Superior temporal gyrus (tissue), 1 donor: ENCODE measurements around the gene ATRNL1.
"Not testable (repeated sequence)": the region's sequence is repeated elsewhere in the genome, so short reads cannot be mapped to it uniquely, and the experiment has no call there.

Experiments
- DNase-seq: peaks from one replicate; pipeline ENCODE4 v3.0.0-alpha.2; 2016; ENCODE audit errors: extremely low spot score

Gene ATRNL1

DNA sequence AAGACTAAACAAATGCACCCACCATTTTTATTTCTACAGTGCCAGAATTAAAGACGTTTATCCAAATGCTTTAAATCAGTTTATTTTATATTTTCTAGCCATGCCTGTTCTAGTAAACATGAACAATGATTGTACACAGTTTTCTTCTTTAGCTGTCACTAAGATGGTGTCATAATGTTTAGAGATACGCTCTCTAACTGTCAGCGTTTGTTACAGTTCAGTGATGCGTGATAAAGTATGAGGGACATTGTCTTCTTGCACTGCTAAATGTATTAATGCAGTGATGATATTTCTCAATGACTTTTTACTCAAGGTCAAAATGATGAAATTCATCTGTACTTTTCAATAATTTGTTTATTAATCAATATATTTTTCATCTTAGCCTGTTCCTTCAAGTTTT, 513.6 kb downstream of the ATRNL1 start:
- DNase-seq: no peak

DNA sequence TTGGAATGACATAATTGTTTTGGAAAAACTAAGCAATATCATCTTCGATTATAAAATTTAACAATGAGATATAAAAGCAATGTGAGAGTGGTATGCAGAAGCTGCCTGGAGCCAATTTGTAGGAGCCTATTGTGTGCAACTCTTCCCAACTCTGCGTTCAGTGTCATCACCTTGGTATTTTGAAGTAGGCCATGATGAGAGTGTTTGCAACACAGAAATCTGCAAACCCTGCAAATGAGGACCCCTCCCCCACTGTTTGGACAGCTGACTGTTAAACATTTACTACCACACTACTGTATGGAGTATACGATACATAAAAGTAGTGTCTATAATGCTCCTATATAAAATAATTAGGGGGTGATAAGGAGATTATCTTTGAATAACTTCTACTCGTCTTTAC, 531.3 kb downstream of the ATRNL1 start:
- DNase-seq: no peak

DNA sequence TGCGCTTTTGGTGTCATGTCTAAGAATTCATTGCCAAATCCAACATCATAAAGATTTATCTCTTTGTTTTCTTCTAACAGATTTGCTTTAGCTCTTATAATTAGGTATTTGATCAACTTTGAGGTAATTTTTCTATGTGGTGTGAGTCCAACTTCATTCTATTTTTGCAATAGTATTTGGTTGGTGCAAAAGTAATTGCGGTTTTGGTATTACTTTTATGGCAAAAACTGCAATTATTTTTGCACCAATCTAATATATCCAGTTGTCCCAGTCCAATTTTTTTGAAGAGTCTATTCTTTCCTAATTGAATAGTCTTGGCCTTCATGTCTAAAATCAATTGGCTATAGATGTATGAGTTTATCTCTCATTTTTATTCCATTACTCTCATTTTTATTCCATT, 535.5 kb downstream of the ATRNL1 start:
- no peak for DNase-seq

DNA sequence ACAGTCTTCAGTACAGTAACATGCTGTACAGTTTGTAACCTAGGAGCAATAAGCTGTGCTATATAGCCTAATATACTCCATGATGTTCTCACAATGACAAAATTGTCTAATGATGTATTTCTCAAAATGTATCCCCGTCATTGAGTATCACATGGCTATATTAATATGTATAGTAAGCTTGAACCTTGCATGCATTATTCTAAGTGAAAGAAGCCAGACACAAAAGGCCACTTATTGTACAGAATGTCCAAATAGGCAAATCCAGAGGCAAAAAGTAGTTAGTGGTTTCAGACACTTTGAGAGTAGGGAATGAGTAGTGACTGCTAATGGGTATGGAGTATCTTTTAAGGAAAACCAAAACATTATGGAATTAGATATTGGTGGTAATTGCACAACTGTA, 545.1 kb downstream of the ATRNL1 start:
- DNase-seq: no peak

DNA sequence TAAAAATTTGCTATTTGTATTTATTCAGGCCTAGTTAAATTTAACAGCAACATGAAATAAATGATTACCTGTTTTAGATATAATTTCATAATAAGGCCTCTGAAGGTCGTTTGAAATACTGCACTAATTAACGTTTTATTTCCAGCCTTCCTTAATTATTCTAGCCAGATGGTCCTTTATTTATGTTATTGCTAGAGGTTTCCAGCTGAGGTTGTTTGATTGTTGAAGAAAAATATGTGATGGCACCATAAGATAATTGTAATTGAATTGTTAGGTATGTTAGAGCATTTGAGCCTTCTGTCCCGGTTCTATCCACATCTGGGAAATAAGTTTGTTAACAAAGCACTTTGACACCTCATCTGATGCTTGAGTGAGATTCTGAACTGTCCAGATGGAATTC, 556.1 kb downstream of the ATRNL1 start:
- DNase-seq: no peak

DNA sequence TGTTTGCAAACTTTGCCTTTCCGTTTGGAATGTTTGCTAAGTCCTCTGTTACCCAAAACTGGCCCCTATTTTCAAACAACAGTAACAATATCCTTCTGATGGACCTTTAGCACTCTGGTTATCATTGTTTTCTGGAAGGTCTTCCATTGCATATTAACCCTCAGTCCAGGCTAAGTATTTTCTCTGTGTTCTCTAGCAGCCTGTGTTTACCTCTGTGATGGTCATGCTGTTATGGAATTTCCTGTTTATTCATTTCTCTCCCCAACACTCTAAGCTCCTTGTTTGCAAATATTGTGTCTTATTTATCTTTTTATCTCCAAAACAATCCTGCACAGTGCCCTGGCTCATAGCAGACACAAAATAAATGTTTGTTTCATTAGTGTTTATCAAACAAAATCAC, 560.3 kb downstream of the ATRNL1 start:
- DNase-seq: no peak

DNA sequence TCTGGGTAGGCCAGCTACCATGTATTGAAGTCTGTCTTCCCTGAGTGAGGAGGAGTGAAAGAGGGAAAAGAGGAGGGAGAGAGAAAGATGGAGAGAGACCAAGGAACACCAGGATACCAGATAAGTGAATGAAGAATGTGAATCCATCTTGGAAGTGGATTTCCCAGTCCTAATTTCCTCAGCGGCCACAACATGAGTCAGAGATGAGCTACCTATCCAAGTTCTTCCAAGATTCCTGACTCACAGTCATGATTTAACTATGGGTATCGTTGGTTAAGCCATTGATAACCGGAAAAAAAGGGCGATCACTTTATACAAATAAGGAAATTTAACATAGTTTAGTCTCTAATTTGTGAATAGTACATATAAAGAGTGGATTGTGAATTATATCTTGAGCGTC, 561.8 kb downstream of the ATRNL1 start:
- DNase-seq: no peak

DNA sequence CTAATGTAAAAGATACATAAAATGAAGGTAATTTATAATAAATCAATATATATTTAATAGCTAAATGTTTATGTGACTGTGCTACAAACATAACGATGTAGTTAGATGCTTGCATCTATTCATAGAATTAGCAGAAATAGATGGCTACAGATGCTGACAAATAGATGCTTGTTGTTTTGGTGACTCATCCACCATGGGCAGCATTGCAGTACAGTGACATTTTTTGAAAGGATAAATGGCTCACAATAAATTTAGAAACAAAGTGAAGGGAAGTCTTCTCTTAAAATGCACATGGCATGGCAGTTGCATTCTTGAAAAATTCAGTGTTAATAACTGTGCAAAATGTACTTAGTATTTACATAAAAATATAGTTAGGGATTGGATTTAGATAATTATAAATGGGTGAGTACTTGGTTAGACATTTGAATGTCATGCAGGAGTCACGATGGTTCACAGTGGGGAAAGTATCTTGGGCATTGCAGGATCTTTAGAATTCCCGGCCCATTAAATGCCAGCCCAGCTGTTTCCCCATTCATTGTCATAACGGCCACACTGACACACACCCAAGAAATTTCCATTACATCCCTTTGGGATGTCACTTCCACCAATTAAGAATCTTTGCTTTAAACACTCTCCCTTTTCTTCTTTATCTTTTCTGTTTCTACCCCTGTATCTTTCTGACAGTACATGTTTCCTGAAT, 564.1 kb downstream of the ATRNL1 start:
- DNase-seq: no peak

DNA sequence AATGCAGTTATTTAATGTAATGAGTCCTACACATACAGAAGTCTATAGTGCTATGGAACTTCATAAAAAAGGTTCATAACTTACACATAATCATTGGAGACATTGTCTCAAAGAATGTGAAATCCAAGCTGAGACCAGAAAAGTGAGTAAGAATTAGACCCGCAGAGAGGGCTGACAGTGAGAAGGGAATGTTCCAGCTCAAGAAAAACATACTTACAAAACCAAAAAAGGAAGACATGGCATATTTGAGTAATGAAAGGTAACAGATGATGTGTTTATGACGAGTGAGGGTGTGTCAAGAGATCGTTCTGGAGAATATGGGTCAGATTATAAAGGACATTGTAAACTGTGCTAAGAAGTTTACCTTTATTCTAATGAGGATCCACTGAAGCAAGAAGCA, 566.5 kb downstream of the ATRNL1 start:
- DNase-seq: no peak

DNA sequence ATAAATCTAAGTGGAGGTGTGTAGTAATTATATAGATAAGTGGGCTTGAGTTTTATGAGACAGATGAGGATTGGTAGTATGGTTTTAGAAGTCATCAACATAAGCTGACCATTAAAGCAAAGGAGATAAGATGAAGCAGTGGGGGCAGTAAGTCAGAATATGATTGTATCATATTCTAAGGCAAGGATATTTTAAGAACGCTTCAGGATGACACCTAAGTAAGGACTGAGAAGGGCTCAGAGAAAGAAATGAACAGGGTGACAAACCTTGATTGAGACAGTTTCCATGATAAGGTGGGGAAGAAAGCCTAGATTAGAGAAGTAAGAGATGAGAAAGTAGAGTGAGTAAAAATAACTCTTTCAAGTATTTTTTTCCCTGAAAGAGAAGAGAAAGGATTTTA, 567.2 kb downstream of the ATRNL1 start:
- DNase-seq: no peak

DNA sequence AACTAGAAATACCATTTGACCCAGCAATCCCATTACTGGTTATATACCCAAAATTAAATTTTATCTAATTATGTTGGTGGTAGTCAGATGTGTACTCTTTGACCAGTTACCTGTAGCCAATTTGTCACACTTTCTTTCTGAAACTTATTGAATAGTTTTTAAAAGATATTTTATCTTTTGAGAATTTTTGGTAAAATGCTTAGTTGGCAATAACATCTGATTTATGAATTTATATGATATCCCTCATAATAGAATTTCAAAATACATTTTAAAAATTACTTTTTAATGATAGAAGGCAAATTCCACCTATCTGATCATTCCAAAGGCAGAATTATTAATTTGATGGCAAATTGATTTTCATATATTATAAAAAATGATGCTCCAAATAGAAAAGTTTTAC, 569.3 kb downstream of the ATRNL1 start:
- no peak for DNase-seq

DNA sequence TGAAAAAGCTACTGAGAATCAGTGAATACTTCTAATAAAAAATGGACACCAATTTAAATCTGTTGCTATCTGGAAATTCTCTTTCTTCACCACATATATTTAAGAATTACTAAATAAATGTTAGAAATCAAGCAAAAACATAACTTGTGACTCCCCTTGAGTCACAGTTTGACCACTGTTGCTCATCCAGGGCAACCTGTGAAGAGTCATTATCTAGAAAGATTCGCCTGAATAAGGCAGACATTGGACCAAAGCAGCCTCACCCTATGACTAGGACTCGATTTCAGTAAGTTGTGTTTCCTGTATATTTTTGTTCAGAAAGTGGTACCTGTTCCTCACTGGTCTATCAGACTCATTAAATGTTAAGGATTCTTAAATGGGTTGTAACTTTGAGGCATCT, 572.4 kb downstream of the ATRNL1 start:
- no peak for DNase-seq

DNA sequence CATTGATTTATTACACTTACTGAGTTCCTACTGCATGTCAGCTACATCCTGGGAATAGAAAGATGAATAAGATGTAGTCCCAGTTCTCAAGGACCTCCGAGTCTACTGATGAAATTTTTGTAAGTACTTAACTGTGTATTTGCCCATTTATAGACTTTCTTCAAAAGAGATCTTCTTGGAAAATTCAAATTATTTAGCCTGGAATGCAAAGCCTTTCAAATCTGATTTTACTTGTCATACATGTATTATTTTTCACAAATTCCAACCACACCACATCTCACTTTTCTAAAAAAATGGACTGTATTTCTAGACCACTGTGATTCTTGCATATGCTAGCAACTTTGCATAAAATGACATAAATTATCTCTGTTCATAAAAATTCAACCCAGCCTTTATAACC, 581.3 kb downstream of the ATRNL1 start:
- DNase-seq: no peak

DNA sequence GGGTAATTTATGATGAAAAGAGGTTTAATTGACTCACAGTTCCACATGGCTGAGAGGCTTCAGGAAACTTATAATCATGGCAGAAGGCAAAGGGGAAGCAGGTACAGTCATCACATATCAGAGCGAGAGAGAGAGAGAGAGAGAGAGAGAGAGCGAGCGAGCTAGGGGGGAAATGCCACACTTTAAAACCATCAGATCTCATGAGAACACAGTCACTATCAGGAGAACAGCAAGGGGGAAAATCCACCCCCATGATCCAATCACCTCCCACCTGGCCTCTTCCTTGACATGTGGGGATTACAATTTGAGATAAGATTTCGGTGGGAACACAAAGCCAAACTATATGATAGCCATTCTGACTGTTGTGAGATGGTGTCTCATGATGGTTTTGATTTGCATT, 603.6 kb downstream of the ATRNL1 start:
- DNase-seq: no peak

DNA sequence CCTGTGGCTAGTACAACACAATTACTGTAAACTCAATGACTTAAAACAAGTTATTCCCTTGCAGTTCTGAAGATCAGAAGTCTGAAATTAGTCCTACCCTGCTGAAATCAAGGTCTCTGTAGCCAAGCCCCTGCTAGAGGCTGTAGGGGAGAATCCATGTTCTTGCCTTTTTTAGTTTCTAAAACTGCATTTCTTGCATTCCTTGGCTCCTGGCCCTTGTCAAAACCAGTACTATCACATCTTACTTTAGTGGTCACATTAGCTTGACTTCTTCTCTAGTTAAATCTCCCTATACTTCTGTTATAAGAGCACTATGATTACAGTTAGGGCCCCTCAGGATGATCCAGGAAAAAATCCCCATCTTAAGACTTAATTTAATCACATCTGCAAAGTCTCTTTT, 612.9 kb downstream of the ATRNL1 start:
- DNase-seq: no peak

DNA sequence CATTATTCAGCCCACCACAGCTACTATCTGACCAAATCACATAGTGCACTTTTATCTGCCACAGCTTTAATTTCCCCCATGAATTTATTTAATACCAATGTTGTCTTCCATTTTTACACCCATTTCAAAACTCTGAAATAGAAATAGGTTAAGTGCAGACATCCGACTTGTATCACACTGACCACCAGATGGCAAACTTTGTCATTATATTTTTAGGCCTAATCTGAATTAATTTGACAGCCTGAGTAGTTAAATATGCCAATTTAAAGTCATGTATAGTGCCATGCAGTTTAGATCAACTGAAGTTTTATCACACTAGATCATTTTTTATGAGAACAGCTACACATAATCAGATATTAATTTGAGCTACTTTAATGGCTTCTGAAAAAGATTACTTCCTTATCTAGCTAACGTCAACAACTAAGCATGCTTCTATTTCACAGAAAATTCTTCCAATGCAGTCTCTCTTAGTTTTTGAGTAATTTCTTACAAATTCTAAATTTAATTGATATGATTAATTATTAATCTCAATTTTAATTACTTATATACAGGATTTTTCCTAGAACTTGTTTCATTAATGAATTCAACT, 613.4 kb downstream of the ATRNL1 start:
- DNase-seq: peak; percentile 74

DNA sequence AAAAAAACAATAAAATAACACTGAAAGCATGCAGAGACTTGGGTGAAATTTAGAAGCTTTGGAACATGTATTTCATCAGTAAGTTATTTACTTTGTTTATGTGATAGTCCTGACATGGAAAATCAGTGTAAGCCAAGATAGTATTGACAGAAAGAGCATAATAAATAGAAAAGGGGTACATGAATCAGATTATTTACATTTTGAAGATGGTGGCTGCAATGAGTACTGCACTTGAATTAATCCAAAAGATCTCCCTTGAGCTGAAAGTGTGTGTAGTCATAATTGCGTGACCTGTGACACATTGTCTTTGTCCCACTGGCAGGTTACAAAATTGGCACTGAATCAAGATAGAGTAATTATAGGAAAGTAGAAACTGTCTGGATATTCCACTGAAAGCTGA, 617.0 kb downstream of the ATRNL1 start:
- no peak for DNase-seq

DNA sequence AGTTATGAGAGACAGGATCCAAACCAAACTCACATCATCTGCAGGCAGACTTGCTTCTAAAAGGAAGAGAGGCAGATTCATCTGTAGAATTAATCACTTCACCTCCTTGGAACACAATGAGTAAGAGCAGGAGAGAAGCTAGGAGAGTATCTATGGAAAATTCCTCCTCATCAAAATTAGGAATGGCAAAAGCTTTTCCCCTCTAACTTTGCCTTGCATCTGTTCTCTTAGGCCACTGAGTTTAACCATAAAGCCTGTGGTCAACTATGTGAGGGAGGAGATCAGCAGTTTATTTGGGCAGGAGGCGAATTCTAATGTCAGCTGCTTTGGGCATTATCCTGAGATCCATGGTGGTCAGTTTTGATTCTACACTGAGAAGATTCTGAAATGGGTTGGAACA, 618.1 kb downstream of the ATRNL1 start:
- no peak for DNase-seq

DNA sequence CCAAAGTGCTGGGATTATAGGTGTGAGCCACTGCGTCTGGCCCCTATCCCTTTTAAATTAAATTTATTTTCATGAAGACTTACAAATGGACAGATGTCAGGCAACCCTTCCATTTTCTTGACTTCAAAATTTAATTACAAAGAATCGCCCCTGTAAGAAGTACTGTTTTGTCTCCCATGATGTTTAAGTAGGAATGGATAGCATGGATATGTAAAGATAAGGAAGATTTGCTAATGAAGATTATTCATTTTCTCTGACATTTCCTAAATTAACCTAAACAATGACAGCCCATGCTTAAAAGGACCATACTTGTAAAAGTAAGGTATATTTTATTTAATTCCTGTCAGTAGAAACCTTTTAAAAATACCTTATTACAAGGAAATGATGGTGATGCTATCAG, 627.0 kb downstream of the ATRNL1 start:
- no peak for DNase-seq

DNA sequence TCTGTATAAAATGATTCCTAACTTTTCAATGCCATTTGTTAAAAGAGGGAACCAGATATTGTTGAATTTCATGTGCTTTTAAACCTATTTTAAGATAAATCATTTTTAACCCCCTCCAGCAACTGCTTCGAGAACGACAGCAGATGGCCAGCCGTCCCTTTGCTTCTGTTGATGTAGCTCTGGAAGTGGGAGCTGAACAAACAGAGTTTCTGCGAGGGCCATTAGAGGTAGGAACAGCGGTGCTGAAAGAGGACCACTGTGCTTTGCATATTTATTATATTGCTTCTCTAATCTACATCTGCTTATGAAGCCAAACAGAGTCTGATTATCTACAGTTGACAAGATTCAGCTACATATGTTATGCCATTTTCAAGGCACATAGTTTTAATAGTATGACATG, 634.0 kb downstream of the ATRNL1 start:
- no peak for DNase-seq

DNA sequence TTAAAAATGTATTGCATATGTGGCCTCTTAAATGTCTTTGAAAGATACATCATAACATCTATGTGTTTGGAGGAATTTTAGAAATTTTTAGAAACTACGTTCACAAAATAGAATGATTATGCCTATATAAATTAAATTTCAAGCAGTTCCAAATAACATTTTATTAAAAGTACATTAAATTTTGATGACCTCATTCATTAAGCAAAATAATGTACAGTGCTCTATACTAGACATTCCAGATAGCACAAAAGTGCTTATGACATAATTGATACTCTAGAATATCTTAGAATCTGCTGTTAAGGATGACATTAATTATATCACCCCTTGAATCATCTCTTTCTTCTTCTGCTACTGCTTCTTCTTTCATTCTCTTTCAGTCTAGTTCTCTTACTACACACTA, 650.9 kb downstream of the ATRNL1 start:
- no peak for DNase-seq

DNA sequence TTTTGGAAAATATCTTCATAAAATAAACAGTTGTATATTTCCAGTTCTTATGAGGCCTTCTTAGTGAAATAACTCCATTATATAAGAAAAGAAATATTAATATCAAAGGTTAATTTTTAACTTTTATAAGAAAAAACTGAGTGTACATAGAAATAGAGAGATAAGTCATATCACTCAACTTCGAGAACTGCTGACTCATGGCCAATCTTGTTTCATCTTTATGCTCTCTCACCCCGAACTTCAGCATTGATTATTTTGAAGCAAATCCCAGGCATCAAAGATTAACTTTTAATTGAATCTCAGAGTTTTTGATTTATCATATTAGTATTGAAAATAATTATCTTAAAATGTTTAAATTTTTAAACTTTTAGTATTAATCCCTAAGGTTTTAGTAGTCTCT, 652.8 kb downstream of the ATRNL1 start:
- DNase-seq: no peak

DNA sequence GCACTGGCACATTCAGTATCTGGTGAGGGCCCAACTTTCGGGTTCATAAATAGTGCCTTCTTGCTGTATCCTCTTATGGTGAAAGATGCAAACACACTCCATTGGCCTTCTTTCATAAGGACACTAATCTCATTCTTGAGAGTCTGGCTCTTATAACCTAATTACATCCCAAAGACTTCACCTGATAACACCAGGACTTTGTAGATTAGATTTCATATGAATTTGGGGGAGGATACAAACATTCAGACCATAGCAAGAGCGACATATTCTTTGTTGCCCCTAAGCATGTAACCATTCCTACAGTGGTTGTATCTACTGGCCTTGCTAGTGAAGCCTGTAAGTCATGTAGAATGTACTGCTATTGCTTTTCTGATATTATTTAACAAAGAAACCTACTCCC, 654.6 kb downstream of the ATRNL1 start:
- DNase-seq: no peak

DNA sequence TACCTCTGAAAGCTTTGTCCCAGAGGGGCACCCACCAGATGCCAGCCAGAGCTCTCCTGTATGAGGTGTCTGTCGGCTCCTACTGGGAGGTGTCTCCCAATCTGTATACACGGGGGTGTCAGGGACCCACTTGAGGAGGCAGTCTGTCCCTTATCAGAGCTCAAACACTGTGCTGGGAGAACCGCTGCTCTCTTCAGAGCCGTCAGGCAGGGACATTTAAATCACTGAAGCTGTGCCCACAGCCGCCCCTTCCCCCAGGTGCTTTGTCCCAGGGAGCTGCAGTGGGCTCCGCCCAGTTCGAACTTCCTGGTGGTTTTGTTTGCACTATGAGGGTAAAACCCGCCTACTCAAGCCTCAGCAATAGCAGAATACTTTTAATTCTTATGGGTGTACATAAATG, 665.3 kb downstream of the ATRNL1 start:
- DNase-seq: not testable (repeated sequence)
